ENCODE data around the gene CRMP1.

Gene CRMP1

DNA sequence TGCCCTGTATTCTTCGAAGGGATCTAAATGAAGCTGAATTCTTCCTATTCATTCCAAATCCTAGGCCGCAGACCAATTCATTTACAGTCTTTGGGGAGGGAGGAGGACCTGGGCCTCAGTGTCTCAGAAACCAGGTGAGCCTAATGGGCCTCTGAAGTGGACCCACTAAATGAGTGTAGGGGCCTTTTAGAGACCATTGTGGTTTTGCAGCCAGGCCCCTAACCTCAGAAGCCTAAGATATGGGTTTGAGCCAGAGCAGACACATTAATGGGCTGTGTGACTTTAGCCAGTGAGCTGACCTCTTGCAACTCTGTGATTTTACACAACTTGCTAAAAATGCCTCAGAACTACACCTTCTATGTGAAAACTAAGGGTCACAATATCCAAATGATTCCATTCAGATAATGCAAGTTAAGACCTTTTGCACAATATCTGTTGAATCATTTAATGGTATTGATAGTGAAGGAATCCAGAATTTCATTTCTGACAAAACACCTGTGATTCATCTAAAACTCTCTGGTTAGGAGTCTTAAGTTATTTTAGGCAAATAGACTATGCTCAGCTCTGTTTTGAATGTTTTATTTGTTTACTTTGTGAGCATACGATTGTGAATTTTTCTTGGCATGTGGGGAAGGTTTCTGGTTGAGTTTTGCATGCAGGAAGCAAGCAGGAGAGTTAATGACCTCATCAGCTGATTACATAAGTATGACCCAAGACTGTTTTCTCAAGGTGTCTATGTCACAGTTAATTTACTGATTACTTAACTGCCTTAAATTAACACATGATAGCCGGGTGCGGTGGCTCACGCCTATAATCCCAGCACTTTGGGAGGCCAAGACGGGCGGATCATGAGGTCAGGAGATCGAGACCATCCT lies 106.8 kb downstream of the CRMP1 start:
- no peak overlapping the region for H3K27ac ChIP-seq (ENCODE audit: low read depth, low read length)
- H3K27me3 ChIP-seq (ENCODE audit: control insufficient read depth in 1 of 2, insufficient read depth in 2 of 2, low read length in 2 of 2), result no peaks in the 10 kb centered on the region
- H3K4me3 ChIP-seq (ENCODE audit: low read depth in 1 of 2, low read length in 2 of 2), result no peak overlapping the region
- H3K9ac ChIP-seq (ENCODE audit: low read length), result no peak overlapping the region
- H3K9me3 ChIP-seq (ENCODE audit: low read length), result no peaks in the 10 kb centered on the region
- H3K36me3 ChIP-seq (ENCODE audit: insufficient read depth, low read length), result peaks cover 49% of the 10 kb centered on the region
- no peaks in the 10 kb centered on the region for H3K4me1 ChIP-seq (ENCODE audit: insufficient read depth, low read length)

DNA sequence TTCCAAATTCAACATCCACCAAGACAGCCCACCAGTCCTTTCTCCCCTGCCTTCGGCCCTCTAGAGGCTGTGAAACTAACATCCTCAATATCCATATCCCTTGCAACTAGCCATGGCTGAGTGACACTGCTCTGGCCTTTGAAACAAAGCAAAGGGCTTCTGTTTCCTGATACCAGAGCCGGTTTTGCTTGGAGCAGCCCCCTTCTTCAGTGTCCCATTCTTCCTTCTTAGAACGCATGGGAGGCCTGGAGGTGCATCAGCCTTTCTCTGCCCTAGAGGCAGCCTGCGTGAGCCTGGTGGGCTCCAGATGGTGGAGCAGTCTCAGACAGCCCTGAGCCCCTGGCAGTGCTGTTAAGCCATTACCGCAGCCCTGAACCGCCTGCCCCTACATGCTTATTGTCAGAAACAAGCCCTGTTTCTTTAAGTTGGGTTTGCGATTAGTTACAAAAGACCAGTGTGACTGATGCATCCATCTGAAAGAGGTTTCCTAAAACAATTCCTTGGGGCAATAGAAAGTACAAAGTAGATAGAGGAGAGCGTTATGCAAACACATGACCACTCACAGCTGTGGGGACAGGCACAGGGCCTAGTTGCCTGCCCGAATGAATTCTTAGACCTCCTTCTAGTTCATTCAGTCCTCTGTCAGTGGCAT lies 107.8 kb downstream of the CRMP1 start:
- Histone ChIP-seq H3K4me3 (ENCODE audit: low read depth in 1 of 2, low read length in 2 of 2) (no peak overlapping the region), H3K36me3 (ENCODE audit: insufficient read depth, low read length) (peaks cover 49% of the 10 kb centered on the region), H3K27me3 (ENCODE audit: control insufficient read depth in 1 of 2, insufficient read depth in 2 of 2, low read length in 2 of 2) (no peaks in the 10 kb centered on the region), H3K9ac (ENCODE audit: low read length) (no peak overlapping the region), H3K27ac (ENCODE audit: low read depth, low read length) (no peak overlapping the region), H3K4me1 (ENCODE audit: insufficient read depth, low read length) (no peaks in the 10 kb centered on the region), H3K9me3 (ENCODE audit: low read length) (no peaks in the 10 kb centered on the region)

DNA sequence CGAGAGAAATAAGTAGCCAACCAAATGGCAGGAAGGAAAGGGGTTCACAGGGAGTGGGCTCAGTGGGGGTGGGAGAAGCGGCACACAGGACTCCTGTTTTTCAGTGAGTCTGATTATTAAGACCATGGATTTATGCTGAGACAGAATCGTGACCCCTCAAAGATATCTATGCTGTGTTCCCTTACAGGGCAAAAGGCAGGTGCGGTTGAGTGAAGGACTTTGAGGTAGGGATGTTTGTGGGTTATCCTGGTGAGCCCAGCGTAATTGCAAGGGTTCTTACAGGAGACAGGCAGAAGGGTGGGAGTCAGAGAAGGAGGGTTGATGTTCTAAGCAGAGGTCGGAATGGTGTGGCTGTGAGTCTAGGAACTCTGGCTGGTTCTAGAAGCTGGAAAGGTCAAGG lies 108.9 kb downstream of the CRMP1 start:
- Histone ChIP-seq H3K27me3 (ENCODE audit: control insufficient read depth in 1 of 2, insufficient read depth in 2 of 2, low read length in 2 of 2) (no peaks in the 10 kb centered on the region), H3K4me1 (ENCODE audit: insufficient read depth, low read length) (no peaks in the 10 kb centered on the region), H3K9me3 (ENCODE audit: low read length) (no peaks in the 10 kb centered on the region), H3K4me3 (ENCODE audit: low read depth in 1 of 2, low read length in 2 of 2) (no peak overlapping the region), H3K36me3 (ENCODE audit: insufficient read depth, low read length) (peaks cover 43% of the 10 kb centered on the region), H3K9ac (ENCODE audit: low read length) (no peak overlapping the region), H3K27ac (ENCODE audit: low read depth, low read length) (no peak overlapping the region)

DNA sequence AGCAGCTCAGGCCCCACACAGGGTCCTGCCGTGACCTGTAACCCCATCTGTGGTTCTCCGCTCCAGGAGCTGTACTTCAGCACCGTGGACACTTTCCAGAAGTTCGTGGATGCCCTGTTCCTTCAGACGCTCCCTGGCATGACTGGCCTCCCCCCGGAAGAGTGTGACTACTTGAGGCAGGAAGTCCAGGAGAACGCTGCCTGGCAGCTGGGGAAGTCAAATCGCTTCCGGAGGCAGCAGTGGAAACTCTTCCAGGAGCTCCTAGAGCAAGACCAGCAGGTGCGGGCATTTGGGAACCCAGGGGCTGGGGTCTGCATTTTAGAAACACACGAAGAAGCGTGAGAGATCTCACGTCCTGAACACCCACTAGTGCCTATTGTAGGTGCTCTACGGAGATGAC lies 109.4 kb downstream of the CRMP1 start:
- Histone ChIP-seq H3K9ac (ENCODE audit: low read length) (no peak overlapping the region), H3K36me3 (ENCODE audit: insufficient read depth, low read length) (peaks cover 38% of the 10 kb centered on the region), H3K27ac (ENCODE audit: low read depth, low read length) (no peak overlapping the region), H3K4me3 (ENCODE audit: low read depth in 1 of 2, low read length in 2 of 2) (no peak overlapping the region), H3K4me1 (ENCODE audit: insufficient read depth, low read length) (no peaks in the 10 kb centered on the region), H3K9me3 (ENCODE audit: low read length) (no peaks in the 10 kb centered on the region), H3K27me3 (ENCODE audit: control insufficient read depth in 1 of 2, insufficient read depth in 2 of 2, low read length in 2 of 2) (no peaks in the 10 kb centered on the region)

DNA sequence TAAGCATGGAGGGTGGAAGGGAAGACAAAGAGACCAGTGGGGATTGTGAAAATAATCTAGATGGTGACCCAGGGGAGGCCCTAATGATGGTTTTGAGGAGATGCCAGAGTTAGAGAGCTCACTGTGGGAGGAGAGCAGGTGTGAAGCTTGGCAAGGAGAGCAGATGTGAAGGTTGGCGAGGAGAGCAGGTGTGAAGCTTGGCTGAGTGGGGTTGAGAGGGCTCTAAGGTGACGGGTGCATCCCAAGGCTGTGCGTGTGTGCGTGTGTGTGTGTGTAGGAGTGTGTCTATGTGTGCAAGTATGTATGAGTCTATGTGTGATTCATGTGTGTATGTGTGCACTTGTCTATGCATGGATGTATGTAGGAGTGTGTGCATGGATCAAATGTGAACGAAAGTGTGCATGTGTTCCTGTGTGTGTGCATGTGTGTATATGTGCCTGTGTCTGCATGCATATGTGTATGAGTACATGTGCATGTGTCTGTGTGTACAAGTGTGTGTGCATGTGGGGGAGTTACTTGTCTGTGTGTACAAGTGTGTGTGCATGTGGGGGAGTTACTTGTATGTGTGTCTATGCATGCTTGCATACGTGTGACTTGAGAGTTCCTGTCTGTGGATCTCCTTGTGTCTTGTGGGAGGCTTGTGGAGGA lies 109.9 kb downstream of the CRMP1 start:
- Histone ChIP-seq H3K4me3 (ENCODE audit: low read depth in 1 of 2, low read length in 2 of 2) (no peak overlapping the region), H3K36me3 (ENCODE audit: insufficient read depth, low read length) (peaks cover 33% of the 10 kb centered on the region), H3K4me1 (ENCODE audit: insufficient read depth, low read length) (no peaks in the 10 kb centered on the region), H3K27ac (ENCODE audit: low read depth, low read length) (no peak overlapping the region), H3K9me3 (ENCODE audit: low read length) (no peaks in the 10 kb centered on the region), H3K27me3 (ENCODE audit: control insufficient read depth in 1 of 2, insufficient read depth in 2 of 2, low read length in 2 of 2) (no peaks in the 10 kb centered on the region), H3K9ac (ENCODE audit: low read length) (no peak overlapping the region)

DNA sequence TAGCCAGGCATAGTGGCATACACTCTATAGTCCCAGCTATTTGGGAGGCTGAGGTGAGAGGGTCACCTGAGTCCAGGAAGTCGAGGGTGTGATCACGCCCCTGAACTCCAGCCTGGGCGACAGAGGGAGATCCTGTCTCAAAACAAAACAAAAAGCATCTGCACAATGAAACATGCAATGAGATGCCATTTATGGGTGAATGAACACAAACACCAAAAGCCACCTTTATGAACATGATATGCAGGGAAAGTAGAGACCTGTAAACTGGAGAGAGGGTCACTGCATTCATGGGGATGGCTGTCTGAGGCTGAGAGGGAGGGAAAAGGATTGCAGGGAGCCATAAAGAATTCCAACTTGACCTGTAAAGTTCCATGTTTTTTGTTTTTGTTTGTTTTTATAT lies 111.2 kb downstream of the CRMP1 start:
- H3K9me3 ChIP-seq (ENCODE audit: low read length), result peaks cover 1% of the 10 kb centered on the region
- no peak overlapping the region for H3K27ac ChIP-seq (ENCODE audit: low read depth, low read length)
- H3K27me3 ChIP-seq (ENCODE audit: control insufficient read depth in 1 of 2, insufficient read depth in 2 of 2, low read length in 2 of 2), result no peaks in the 10 kb centered on the region
- H3K4me1 ChIP-seq (ENCODE audit: insufficient read depth, low read length), result no peaks in the 10 kb centered on the region
- no peak overlapping the region for H3K4me3 ChIP-seq (ENCODE audit: low read depth in 1 of 2, low read length in 2 of 2)
- peaks cover 21% of the 10 kb centered on the region for H3K36me3 ChIP-seq (ENCODE audit: insufficient read depth, low read length)
- no peak overlapping the region for H3K9ac ChIP-seq (ENCODE audit: low read length)

DNA sequence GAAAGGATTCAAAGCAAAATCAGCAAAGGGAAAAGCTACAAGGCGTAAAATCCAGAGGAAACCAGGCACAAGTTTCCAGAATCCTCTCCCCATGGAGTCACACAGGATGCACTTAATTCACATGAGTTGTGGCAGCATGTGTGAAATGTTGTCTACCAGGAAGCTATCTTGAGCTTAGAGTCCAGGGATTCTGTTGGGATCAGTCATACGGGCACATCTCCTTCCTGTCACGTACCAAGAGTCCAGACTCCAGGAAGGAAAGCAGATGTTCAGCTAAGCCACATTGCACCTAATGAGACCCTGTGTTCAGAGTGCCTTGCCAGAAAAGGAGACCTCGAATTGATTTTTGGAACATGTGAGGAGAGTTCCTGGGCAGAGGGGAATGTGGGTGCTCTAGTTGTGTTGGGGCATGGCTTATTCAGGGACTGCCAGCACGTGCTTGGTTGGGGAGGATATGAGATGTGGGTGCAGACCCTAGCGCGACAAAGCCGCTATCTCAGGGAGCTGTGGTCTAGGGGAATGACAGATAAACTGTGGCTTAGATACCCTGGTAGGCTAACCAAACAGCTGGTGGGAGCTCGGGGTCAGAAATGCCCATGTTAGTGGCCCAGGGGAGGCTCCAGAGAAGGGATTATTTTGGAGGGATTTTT lies 111.9 kb downstream of the CRMP1 start:
- no peaks in the 10 kb centered on the region for H3K4me1 ChIP-seq (ENCODE audit: insufficient read depth, low read length)
- no peak overlapping the region for H3K9ac ChIP-seq (ENCODE audit: low read length)
- peaks cover 21% of the 10 kb centered on the region for H3K36me3 ChIP-seq (ENCODE audit: insufficient read depth, low read length)
- no peaks in the 10 kb centered on the region for H3K27me3 ChIP-seq (ENCODE audit: control insufficient read depth in 1 of 2, insufficient read depth in 2 of 2, low read length in 2 of 2)
- H3K9me3 ChIP-seq (ENCODE audit: low read length), result peaks cover 5% of the 10 kb centered on the region
- no peak overlapping the region for H3K27ac ChIP-seq (ENCODE audit: low read depth, low read length)
- H3K4me3 ChIP-seq (ENCODE audit: low read depth in 1 of 2, low read length in 2 of 2), result no peak overlapping the region

DNA sequence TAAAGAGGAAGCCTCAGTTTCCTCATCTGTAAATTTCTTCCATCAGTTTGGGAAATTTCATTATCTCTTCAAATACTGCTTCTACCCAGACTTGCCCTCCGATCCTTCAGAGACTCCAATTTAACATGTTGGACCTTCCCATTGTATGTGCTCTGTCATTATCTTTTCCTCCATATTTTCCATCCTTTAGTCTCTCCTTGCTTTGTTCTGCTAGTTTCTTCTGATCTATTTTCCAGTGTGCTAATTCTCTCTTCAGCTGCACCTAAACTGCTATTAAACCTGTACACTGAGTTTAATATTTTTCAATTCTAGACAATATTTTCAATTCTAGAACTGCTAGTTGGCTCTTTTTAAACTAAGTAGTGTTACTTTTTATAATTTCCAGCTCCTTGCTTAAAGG lies 116.4 kb downstream of the CRMP1 start:
- peaks cover 11% of the 10 kb centered on the region for H3K36me3 ChIP-seq (ENCODE audit: insufficient read depth, low read length)
- no peaks in the 10 kb centered on the region for H3K4me1 ChIP-seq (ENCODE audit: insufficient read depth, low read length)
- H3K9me3 ChIP-seq (ENCODE audit: low read length), result peaks cover 5% of the 10 kb centered on the region
- no peak overlapping the region for H3K4me3 ChIP-seq (ENCODE audit: low read depth in 1 of 2, low read length in 2 of 2)
- H3K27me3 ChIP-seq (ENCODE audit: control insufficient read depth in 1 of 2, insufficient read depth in 2 of 2, low read length in 2 of 2), result no peaks in the 10 kb centered on the region
- no peak overlapping the region for H3K9ac ChIP-seq (ENCODE audit: low read length)
- no peak overlapping the region for H3K27ac ChIP-seq (ENCODE audit: low read depth, low read length)

DNA sequence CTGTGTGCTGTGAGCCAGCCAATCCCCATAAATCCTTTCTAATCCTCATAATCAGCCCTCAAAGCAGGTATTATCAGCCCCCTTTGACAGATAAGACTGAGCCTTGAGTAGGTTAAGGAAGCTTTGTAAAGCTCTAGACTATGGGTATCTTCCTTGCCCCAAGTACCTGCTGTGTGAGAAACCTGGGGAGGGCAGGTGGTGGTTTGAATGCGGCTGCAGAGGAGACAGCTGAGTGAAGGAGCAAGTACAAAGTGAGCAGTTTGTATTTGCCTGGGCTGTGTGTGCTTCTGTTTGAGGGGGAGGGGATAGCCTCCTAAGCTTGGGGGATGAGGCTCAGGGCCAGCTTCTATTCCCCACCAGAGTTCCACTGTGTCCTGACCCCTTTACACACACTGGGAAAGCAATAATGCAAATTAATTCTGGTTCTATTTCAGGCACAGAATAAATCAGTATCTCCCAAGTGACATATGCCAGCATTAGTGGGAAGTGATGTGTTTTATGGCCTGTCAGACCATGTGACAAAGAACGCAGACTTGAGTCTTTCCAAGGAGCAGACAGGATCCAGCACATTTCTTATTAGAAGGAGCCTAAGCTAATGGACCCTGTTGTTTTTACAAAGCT lies 118.4 kb downstream of the CRMP1 start:
- Histone ChIP-seq H3K27me3 (ENCODE audit: control insufficient read depth in 1 of 2, insufficient read depth in 2 of 2, low read length in 2 of 2) (no peaks in the 10 kb centered on the region), H3K4me3 (ENCODE audit: low read depth in 1 of 2, low read length in 2 of 2) (no peak overlapping the region), H3K9me3 (ENCODE audit: low read length) (peaks cover 5% of the 10 kb centered on the region), H3K9ac (ENCODE audit: low read length) (no peak overlapping the region), H3K27ac (ENCODE audit: low read depth, low read length) (no peak overlapping the region), H3K4me1 (ENCODE audit: insufficient read depth, low read length) (no peaks in the 10 kb centered on the region), H3K36me3 (ENCODE audit: insufficient read depth, low read length) (peaks cover 23% of the 10 kb centered on the region)

DNA sequence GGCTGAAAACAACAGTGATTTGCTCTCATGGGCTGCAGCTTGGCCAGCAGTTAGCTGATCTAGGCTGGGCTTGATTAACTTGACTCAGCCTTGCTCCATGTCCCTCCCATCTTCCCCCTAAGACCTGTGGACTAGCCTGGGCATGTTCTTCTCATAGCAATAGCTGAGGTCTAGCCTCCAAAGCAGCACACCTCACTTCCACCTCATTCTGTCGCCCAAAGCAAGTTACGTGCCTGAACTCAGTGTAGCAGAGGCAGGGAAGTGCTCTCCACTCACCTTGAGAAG lies 119.7 kb downstream of the CRMP1 start:
- Histone ChIP-seq H3K27me3 (ENCODE audit: control insufficient read depth in 1 of 2, insufficient read depth in 2 of 2, low read length in 2 of 2) (no peaks in the 10 kb centered on the region), H3K9ac (ENCODE audit: low read length) (no peak overlapping the region), H3K4me3 (ENCODE audit: low read depth in 1 of 2, low read length in 2 of 2) (no peak overlapping the region), H3K9me3 (ENCODE audit: low read length) (peaks cover 5% of the 10 kb centered on the region), H3K4me1 (ENCODE audit: insufficient read depth, low read length) (no peaks in the 10 kb centered on the region), H3K27ac (ENCODE audit: low read depth, low read length) (no peak overlapping the region), H3K36me3 (ENCODE audit: insufficient read depth, low read length) (peaks cover 23% of the 10 kb centered on the region)

Data from muscle layer of colon (tissue), 2 donors.